Activated CD4-positive, alpha-beta T cell treated with anti-CD3 and anti-CD28 coated beads for 24 hours (primary cell): ENCODE data around the gene DOCK8.
A peak's percentile ranks its signal among the peaks of the same experiment; 100 is the strongest.
"Not testable (repeated sequence)": the region's sequence is repeated elsewhere in the genome, so short reads cannot be mapped to it uniquely, and the experiment has no call there.

Source experiments
- DNase-seq, 2 donors: peaks; one replicate each; pipeline ENCODE4 v3.0.0-alpha.2; 2020; ENCODE audit warnings: low read depth in 2 of 2

Gene DOCK8

DNA sequence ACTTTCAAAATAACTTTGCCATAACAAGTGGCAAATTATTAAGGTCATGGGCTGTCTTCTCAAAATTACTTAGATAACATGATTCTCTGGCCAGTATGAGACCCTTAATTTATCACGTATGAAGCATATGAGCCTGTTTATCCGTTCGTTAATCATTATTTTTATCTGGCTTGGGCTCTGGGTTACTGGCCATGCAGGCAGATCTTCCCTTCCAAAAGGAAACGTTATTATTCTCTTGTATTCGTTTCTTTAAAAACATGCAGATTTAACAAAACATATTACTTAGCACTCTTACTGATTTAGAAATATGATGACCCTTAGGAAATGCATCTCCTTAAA lies 148.6 kb downstream of the DOCK8 start:
- DNase-seq: no peak

DNA sequence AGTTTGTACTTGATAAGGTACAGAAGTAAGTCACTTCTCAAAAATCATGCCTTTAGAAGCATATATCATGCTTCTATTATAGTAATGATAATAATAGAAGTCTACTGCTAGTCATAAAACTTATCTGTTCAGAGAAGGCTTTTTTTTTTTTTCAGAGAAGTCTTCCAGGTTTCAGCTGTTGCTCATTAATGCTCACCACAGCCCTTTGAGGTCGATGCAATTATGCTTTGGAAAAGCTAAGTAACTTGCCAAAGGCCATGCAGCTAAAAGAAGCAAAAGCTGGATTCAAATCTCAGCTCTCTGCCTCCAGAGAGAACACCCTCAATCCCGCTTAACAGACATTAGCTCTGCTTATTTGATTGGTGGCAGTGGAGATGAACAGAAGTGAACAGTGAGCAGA lies 150.8 kb downstream of the DOCK8 start:
- DNase-seq: no peak

DNA sequence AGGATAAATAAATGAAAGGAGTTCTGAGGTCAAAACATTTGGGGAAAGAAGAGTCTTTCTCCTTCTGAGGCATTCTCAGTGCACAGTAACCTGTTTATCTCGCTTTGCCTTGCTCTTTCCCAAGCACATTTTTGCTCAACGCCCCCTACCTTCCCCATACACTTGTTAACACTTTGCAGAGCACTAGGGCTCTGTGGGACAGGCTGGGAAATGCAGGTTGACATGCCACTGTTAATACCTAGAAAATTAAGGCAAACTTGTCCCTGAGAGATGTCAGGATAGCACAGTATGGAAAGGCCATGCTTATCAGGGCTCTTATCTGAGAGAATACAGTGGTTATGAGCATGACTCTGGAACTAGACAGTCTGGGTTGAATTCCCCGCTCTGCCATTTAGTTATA lies 152.0 kb downstream of the DOCK8 start:
- DNase-seq: no peak

DNA sequence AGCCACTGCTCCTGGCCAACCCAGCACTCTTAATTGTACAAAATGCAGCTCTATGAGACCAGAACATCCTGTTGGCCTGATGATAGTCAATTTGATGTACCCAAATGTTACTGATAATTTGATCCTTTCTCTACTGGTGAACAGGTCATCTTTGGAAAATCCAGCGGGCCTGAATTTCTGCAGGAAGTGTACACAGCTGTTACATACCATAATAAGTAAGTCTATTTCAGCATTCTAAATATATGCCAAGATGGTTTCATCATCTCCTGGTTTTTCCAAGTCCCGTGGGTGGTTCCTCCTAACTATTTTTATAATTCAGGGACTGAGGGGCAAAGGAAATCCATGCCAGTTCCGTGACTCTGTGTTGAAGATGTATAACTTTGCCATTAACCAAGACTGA lies 155.4 kb downstream of the DOCK8 start:
- no peak for DNase-seq

DNA sequence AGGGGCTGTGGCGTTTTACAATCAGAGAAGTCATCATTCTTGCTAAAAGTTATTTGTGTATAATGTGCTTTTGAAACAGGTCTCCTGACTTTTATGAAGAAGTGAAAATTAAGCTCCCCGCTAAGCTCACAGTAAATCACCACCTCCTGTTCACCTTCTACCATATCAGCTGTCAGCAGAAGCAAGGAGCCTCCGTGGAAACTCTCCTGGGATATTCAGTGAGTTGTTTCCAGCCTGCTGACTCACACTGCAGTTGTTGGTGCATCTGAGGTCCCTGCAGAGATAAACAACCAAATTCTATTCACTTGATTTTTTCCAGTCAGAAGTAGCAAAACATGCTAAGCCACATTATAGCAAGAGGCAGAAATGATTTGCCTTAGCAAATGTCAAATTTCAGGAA lies 156.7 kb downstream of the DOCK8 start:
- DNase-seq: no peak

DNA sequence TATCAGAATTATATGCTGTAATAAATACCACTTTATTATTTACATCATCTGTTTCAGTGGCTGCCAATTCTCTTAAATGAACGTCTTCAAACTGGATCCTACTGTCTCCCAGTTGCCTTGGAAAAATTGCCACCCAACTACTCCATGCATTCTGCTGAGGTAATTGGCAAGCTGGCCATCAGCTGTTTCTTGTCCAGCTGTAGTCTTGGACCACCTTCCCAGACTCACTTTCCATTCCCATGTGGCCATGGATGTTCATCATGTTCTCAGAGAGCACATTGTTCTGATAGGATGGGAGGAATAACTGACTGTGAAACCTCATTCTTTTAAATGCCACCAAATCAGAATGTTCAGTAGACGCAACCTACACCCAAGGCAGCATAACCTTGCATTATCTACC lies 157.5 kb downstream of the DOCK8 start:
- DNase-seq: no peak

DNA sequence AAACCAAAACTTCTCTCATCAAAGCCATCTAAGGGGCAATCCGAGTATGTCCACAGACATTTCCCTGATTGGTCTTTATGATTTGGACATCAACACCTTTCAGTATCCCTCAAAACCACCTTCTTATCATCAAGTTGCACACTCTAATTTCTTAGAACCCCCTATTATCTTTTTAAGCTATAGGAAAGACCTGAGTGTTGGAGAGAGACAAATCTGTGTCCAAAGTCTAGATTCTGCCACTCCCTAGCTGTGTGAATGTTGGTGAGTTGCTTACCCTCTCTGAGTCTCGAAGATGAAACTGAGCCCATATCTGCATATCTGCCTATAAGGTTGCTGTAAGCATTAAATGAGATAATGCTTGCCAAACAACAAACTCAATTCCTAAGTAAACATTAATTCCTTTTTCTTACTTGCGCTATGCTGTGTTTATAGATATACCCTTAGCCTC lies 159.1 kb downstream of the DOCK8 start:
- DNase-seq: no peak

DNA sequence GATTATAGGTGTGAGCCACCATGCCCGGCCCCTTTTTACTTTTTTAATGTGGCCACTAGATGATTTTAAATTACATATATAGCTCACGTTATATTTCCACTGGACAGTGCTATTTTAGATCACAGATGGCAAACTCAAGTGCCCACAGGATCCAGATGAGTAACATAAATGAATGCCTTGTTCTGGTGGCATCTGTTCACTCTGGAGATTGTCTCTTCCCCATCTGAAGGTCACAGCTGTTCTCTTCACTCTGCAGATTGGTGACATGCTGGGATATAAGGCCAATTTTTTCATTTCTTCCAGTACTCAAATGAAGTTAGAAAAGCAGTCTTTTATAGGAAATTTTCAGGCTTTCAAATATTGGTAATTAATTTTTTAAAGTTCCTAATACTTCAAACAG lies 160.1 kb downstream of the DOCK8 start:
- DNase-seq: no peak

DNA sequence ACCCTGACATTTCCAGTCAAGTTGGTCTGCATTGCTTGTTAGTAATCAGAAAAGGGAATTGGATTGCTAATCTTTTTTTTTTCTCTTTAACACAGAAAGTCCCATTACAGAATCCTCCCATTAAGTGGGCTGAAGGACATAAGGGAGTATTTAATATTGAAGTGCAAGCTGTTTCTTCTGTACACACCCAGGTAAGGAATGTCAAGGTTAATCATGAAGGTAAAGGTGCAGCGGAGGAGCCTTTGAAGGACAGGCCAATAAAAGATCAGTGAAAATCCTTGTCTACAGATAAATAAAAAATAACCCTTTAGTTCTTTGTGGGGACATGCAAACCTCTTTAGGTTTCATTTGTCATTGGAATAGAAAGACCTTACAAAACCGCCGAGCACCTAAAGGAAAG lies 161.4 kb downstream of the DOCK8 start:
- no peak for DNase-seq

DNA sequence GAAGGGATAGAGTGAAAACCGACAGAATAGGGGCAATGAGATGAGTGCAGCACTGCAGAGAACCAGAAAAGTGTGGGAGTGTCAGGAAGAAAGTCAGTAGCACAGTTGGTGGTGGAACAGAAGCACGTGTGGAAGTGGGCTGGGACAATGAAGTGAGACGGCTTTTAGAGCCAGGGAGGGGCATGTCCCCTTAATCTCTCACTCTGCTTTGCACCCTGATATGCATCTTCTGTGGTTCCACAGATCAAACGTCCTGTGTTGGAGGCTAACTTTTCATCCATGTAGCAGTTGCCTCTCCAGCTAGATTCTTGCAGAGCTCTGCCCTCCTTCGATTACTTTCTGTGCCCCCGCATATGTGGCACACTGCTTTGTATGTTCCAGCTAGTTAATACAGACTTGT lies 163.6 kb downstream of the DOCK8 start:
- no peak for DNase-seq

DNA sequence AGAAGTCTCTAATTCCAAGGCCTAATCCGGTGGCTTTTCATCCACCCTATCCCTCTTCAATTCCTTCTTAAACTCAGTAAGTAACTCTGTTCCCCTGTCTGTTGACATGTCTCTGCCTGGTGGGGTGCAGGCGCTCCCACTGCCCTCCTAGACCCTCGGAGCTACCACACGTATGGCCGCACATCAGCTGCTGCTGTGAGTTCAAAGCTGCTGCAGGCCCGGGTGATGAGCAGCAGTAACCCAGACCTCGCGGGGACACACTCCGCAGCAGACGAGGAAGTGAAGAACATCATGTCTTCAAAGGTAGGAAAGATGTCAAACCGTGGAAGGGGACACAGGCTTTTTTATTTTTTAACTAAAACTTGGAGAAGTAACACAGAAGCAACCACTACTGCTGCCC lies 167.7 kb downstream of the DOCK8 start:
- DNase-seq: no peak

DNA sequence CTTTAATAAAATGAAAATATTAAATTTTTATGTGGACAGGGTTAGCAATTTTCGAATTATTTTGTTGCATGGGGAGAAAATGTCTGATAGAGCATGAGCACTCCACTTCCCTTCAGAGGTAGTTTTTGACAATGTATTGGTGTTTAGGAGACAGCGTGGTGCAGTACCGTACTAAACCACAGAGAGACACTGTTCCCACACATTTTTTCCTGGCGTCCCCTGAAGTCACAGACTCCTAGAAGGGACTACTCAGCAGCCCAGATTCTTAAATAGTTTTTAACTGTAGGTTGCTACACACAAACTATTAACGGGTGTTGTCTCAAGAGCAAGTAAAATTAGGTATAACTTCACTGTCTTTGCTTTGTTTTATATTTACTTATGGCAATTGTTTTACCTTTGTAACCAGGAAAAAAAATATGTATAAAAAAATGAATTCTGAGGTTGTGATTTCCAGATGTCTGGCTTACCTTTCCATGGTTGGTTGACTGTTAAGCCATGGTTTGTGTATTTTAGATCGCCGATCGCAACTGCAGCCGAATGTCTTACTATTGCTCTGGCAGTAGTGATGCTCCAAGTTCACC lies 171.2 kb downstream of the DOCK8 start:
- DNase-seq: peak in 1 of 2 donors; percentile 2

DNA sequence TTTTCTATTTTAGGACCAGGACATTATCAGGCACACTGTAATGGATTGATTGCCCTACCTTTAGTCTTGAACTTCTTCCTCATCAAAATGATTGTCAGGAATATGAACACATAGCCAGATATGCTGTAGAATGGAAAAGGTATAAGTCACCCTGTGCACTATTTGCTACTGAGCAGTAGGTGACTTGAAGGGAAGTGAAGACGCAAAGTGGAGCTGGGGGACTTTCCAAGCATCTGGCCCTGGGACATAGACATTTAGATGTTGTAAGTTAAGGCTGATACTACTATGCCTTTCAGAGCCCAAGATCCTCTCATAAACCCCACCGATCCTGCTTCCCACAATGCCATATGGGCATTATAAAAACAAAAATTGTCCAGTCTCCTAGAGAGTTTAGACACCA lies 174.5 kb downstream of the DOCK8 start:
- no peak for DNase-seq

DNA sequence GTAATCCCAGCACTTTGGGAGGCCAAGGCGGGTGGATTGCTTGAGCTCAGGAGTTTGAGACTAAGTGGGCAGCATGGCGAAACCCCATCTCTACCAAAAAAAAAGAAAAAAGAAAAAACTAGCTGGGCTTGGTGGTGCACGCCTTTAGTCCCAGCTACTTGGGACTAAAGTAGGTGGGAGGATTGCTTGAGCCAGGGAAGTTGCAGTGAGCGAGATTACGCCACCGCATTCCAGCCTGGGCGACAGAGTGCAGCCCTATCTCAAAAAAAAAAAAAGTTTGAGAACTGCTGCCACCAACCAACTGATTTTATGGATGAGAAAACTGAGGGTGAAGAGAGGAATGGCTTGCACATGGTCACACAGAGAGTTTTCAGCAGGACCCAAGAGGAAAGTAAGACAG lies 175.1 kb downstream of the DOCK8 start:
- no peak for DNase-seq

DNA sequence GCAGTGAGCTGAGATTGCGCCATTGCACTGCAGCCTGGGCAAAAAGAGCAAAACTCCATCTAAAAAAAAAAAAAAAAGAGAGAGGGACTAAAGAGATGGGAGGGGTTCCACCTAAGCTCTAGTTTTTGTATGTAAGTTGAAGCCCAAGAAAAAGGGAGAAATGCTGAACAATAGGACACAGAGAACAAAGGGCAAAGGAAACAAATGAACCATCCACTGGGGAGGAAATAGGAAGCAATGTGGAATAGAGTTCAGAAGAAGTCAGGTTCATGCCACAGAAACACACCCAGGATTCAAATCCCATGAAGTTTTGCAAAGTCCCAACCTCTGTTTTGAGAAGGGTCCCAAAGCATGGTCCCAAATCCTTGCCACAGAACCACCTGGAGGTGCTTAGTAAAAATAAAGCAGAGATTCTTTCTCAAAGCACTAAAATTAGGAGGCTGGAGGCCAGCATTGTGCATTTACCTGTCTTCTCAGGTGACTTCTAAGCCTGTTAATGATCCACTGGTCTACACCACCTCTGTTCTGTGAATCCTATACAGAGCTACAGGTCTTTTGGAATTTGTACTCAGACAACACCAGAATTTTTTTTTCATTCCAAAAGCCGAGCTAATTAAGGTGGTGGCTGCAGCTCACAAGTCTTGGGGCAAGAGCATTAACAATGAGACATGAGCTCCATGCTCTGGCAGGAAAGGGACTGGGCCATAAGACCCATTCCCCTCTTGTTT lies 177.6 kb downstream of the DOCK8 start:
- no peak for DNase-seq

DNA sequence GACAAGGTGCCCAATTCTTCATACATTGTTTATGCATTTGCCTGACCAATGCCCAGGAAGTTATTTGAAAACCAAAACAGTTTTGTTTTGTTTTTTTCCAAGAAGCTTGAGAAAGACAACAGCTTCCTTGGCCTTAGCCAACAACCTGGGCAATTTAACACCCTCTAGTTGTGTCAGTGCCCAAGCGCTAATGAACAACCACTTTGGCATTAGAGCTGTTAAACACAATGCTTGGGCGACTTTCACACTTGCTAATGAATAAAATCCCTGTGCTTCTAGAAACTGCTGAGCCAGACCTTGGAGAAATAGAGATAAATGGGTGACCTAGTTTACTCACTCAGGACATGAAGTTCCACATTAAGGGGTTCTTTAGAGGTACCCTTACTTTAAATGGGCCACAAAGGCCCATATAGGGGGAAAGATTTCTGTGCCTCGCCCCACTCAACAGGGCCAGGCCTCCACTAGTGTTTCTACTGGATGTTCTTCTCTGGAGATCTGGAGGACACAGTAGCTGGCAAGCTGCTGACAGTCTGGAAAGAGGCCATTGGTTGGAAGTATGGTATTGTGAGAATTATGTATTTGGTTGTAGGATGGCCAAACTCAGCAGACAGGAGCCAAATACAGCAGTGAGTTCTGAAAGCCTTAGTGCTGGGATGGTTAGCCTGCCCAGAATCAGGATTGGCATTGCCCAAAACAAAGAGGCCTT lies 179.8 kb downstream of the DOCK8 start:
- DNase-seq: no peak

DNA sequence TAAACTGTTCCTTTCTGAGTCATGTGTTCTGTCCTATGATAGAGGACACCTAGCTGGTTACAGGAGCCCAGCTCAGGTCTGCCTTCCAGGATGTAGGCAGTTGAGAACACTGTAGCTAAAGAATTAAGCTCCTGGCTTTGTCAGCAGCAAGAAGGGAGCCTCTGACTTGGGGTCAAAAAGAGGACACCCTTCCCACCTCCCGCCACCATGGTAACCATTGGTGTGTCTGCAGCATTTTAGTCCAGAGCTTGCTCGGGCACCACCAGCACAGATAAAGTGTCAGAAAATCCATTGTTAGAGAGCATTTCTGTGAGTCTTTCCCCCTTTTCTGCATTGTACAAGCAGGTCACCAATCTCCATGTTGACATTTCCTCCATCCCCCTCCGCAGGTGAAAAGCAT lies 181.7 kb downstream of the DOCK8 start:
- no peak for DNase-seq

DNA sequence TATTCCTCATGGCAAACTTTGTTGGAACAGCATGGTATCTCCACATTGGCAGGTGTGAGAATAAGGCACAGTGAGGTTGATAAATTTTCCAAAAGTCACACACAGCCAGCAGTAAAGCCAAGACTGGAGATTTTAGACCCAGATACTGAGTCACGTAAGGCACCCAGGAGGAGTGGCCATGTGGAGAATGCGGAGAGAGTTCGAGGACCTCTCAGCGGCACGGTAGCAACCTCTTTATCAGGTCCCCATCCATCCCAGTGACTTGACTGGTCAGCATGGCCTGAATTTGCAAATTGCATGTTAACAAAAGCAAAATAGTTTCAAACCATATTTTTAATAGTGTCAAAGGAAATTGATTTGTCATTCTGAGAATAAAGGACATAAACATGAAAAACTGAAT lies 183.4 kb downstream of the DOCK8 start:
- no peak for DNase-seq

DNA sequence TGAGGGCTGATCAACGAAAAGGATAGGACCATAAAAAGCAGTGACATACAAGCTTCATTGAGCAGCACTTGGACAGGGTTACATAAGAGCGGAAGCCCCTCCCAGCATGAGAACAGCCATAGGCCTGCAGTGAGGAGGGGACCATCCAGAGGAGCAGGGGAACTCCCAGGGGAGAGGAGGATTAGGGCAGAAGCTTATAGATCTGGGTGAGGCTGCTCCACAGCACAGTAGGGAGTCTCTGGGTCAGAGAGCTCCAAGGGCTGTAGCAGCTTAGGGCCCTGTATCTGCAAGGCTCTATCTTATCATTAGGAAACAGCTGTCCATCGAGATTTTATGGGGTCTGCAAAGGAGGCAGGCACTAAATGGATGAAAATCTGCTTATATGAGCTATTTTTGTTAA lies 186.6 kb downstream of the DOCK8 start:
- no peak for DNase-seq

DNA sequence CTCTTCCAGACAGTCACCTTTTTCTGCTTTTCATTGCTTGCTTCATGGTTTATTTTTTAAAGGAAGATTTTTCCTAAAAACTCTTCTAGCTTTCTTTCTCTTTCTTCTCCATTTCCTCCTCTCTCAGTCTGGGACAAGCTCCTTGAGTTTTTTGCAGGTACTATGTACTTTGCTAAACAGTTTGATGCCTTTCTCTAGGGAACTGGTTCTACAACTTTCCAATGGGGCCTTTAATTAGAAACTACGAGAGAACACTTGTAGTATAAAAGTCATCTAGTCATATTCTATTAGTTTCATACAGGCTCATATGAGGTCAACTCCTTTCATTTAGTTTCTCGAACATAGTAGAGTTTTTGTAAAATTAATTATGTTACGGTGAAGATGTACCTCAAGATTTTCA lies 189.6 kb downstream of the DOCK8 start:
- no peak for DNase-seq

DNA sequence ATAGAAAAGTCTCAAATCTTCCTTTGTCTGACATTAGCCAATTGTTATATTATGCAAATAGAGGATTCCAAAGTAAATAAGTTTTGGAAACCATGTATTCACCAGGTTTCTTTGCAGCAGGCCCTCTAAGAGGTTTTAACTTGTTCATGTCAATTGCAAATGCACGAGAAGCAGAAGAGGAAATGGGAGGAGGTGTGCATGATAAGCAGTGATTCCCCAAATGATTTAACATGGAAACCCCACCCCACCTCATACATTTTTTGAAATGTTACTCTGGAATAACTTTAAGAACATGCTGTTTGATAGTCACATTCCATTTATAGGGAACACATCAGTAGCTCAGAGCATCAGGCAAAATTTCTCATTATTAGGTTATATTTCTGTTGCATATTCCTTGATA lies 190.7 kb downstream of the DOCK8 start:
- DNase-seq: no peak

DNA sequence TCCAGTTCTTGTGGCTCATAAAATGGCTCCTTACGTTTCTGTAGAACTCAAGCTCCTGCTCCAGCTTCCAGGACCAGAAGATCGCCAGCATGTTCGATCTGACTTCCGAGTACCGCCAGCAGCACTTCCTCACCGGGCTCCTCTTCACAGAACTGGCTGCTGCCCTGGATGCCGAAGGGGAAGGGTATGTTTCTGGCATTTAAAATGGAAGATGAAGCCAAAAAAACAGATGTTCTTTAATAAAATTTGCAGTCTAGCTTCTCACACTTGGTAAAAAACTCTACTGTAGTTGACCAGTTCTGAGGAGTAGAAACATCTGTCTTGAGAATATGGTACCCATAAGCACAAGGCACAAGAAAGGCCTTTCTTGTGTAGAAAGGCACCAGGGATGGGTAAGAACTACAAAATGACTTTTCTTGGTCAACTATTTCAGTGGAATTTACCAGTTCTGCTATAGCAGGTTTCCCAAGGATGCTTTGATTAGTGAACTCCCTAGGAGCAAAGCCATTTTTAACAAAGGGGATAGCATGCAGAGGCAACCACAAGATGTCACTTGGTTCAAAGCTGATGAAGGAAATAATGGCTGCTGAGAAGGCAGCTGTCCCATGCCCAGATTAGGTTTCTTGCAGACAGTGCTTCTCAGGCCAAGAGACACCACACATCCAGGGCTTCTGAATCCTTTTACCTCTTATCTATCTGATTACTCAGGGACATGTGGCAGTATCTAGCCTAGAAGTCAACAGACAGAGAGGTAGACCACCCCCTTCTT lies 192.4 kb downstream of the DOCK8 start:
- DNase-seq: no peak

DNA sequence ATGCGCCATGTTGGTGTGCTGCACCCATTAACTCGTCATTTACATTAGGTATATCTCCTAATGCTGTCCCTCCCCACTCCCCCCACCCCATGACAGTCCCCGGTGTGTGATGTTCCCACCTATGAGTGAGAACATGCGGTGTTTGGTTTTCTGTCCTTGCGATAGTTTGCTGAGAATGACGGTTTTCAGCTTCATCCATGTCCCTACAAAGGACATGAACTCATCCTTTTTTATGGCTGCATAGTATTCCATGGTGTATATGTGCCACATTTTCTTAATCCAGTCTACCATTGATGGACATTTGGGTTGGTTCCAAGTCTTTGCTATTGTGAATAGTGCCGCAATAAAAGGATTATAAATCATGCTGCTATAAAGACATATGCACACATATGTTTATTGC lies 195.0 kb downstream of the DOCK8 start:
- DNase-seq: not testable (repeated sequence)
